Right lung (tissue), 10 donors: Measurements from ENCODE around the gene SMC1A. TPM values are rescaled to one million over a fixed set of nuclear protein-coding genes. Genes with fewer than 3 reads are reported as not detected.
"Not testable (repeated sequence)": the region's sequence is repeated elsewhere in the genome, so short reads cannot be mapped to it uniquely, and the experiment has no call there.

Experiments
- DNase-seq, 2 donors: peaks; one replicate each; pipeline ENCODE4 v3.0.0-alpha.2; 2013
- long read RNA-seq, 8 donors: transcript quantifications; one replicate each; lab custom pipeline, GENCODE V29; 2026
- polyA plus RNA-seq, 5 donors: library from polyadenylated mRNA; unstranded; fragments of 120-200 nt; gene quantifications; one replicate each; pipeline versions ENCODE4 v1.2.1 to v1.2.3, GENCODE V29; 2013; ENCODE audit warnings: inconsistent platforms in 1 of 5, low replicate concordance in 1 of 5; ENCODE audit not compliant: insufficient read length in 5 of 5, insufficient read depth in 1 of 5

Gene SMC1A
- polyA plus RNA-seq: 100 to 1,000 TPM in 2 of 5 donors, 10 to 100 TPM in 3; 75.2 to 142 (median 91.5) TPM
- long read RNA-seq, donor 1, partial matches to known transcripts: 0 of 1 reads
- long read RNA-seq, donor 1, other reads (novel, unspliced or antisense): 0 of 1 reads
- long read RNA-seq, donor 2, partial matches to known transcripts: 6 of 6 reads
- long read RNA-seq, donor 2, other reads (novel, unspliced or antisense): 0 of 6 reads
- long read RNA-seq, donor 3, partial matches to known transcripts: 11 of 11 reads
- long read RNA-seq, donor 3, other reads (novel, unspliced or antisense): 0 of 11 reads
- long read RNA-seq, donor 4, partial matches to known transcripts: 8 of 8 reads
- long read RNA-seq, donor 4, other reads (novel, unspliced or antisense): 0 of 8 reads
- long read RNA-seq, donor 5, partial matches to known transcripts: 5 of 6 reads
- long read RNA-seq, donor 5, other reads (novel, unspliced or antisense): 0 of 6 reads
- long read RNA-seq, donor 6, partial matches to known transcripts: 21 of 27 reads
- long read RNA-seq, donor 6, other reads (novel, unspliced or antisense): 6 of 27 reads
- long read RNA-seq, donor 7: 0 reads
- long read RNA-seq, donor 8, partial matches to known transcripts: 0 of 1 reads
- long read RNA-seq, donor 8, other reads (novel, unspliced or antisense): 0 of 1 reads

GRCh38 chrX:53422086-53422860 lies at the start of gene SMC1A:
Gene SMC1A (minus strand): TSS chrX:53422654. CDS start chrX:53422600, 54 bp downstream.
- peak; percentile 99 for DNase-seq

GRCh38 chrX:53471346-53471745 lies 48.9 kb upstream of the SMC1A start:
- DNase-seq: no peak

- DNase-seq: not testable (repeated sequence)
Measured at GRCh38 chrX:53468659-53469058, 46.2 kb upstream of the SMC1A start.

- no peak for DNase-seq
Measured at GRCh38 chrX:53458082-53458481, 35.6 kb upstream of the SMC1A start.

- no peak for DNase-seq
Measured at GRCh38 chrX:53456254-53456653, 33.8 kb upstream of the SMC1A start.

- no peak for DNase-seq
Measured at GRCh38 chrX:53452812-53453211, 30.4 kb upstream of the SMC1A start.

- DNase-seq: no peak
Measured at GRCh38 chrX:53449632-53450031, 27.2 kb upstream of the SMC1A start.

GRCh38 chrX:53447441-53447840 lies 25.0 kb upstream of the SMC1A start:
- no peak for DNase-seq

- DNase-seq: no peak
Measured at GRCh38 chrX:53445977-53446376, 23.5 kb upstream of the SMC1A start.

- DNase-seq: no peak
Measured at GRCh38 chrX:53442322-53442631, 19.8 kb upstream of the SMC1A start.

- peak; percentile 30 to 46 for DNase-seq
Measured at GRCh38 chrX:53441531-53442321, 19.3 kb upstream of the SMC1A start.

GRCh38 chrX:53440621-53441517 lies 18.4 kb upstream of the SMC1A start:
- peak in 1 of 2 donors; percentile 27 for DNase-seq

- no peak for DNase-seq
Measured at GRCh38 chrX:53440101-53440500, 17.6 kb upstream of the SMC1A start.

- no peak for DNase-seq
Measured at GRCh38 chrX:53438832-53439230, 16.4 kb upstream of the SMC1A start.

GRCh38 chrX:53438174-53438831 lies 15.8 kb upstream of the SMC1A start:
- no peak for DNase-seq

GRCh38 chrX:53437206-53437605 lies 14.8 kb upstream of the SMC1A start:
- no peak for DNase-seq

GRCh38 chrX:53435997-53436396 lies 13.5 kb upstream of the SMC1A start:
- peak in 1 of 2 donors; percentile 36 for DNase-seq

- DNase-seq: peak; percentile 69 to 70
Measured at GRCh38 chrX:53433651-53434639, 11.5 kb upstream of the SMC1A start, which contains the start of gene HSD17B10. Gene HSD17B10 (minus strand): TSS chrX:53434370. CDS start chrX:53434345, 25 bp downstream.

GRCh38 chrX:53430231-53430630 lies 7.8 kb upstream of the SMC1A start:
- no peak for DNase-seq
